Measurements from ENCODE around the gene PPP1R17.

Gene PPP1R17

GRCh38 chr7:31646942-31647341 is 40.1 kb upstream of the PPP1R17 start:
- POLR2A ChIA-PET: no interaction called here
- Histone ChIP-seq H3K4me3 (ENCODE audit: low read depth, low read length) (no peak overlapping the region), H3K27ac (ENCODE audit: extremely low read depth, low read depth, low read length) (no peak overlapping the region), H3K4me1 (ENCODE audit: control insufficient read depth, insufficient read depth, low read length) (no peaks in the 10 kb centered on the region), H3K9me3 (ENCODE audit: control insufficient read depth, insufficient read depth, low read depth, low read length) (no peaks in the 10 kb centered on the region), H3K36me3 (ENCODE audit: control insufficient read depth in 2 of 2, insufficient read depth in 1 of 2, low read length in 2 of 2) (no peaks in the 10 kb centered on the region)
- CTCF ChIA-PET: interaction anchor here (0.9 kb wide), 1 partner anchor 18 kb away, joined by 4 read pairs; no protein-coding TSS in a partner anchor
- TF ChIP-seq ZNF416 (tag by site-specific recombination; IDR thresholded peaks at IDR 0.05) (no peak), ZNF26 (tag by site-specific recombination; IDR thresholded peaks at IDR 0.05) (no peak), GLIS1 (tag by site-specific recombination; IDR thresholded peaks at IDR 0.05) (no peak), ZNF747 (tag by site-specific recombination; IDR thresholded peaks at IDR 0.05) (no peak)

GRCh38 chr7:31647511-31647910 is 39.5 kb upstream of the PPP1R17 start:
- Histone ChIP-seq H3K27ac (ENCODE audit: extremely low read depth, low read depth, low read length) (no peak overlapping the region), H3K9me3 (ENCODE audit: control insufficient read depth, insufficient read depth, low read depth, low read length) (no peaks in the 10 kb centered on the region), H3K4me1 (ENCODE audit: control insufficient read depth, insufficient read depth, low read length) (no peaks in the 10 kb centered on the region), H3K36me3 (ENCODE audit: control insufficient read depth in 2 of 2, insufficient read depth in 1 of 2, low read length in 2 of 2) (no peaks in the 10 kb centered on the region), H3K4me3 (ENCODE audit: low read depth, low read length) (no peak overlapping the region)
- no peak for TF ChIP-seq ZNF391 (tag by site-specific recombination; IDR thresholded peaks at IDR 0.05; ENCODE audit: borderline replicate concordance, low read depth)
- no peak for TF ChIP-seq ZNF549 (tag by site-specific recombination; IDR thresholded peaks at IDR 0.05)
- TF ChIP-seq ZNF449 (tag by site-specific recombination; IDR thresholded peaks at IDR 0.05): no peak
- POLR2A ChIA-PET: no interaction called here
- CTCF ChIA-PET: interaction anchor here (0.9 kb wide), 1 partner anchor 18 kb away, joined by 4 read pairs; no protein-coding TSS in a partner anchor

- CTCF ChIA-PET: interaction anchor here (0.6 to 1.1 kb wide), 3 partner anchors 81 to 89 kb away, joined by 3 to 11 read pairs (median 4); no protein-coding TSS in a partner anchor
- H3K4me1 ChIP-seq (ENCODE audit: control insufficient read depth, insufficient read depth, low read length): no peaks in the 10 kb centered on the region
- TF ChIP-seq MZF1 (tag by site-specific recombination; IDR thresholded peaks at IDR 0.05; ENCODE audit: borderline replicate concordance): no peak
- TF ChIP-seq ZNF544 (tag by site-specific recombination; IDR thresholded peaks at IDR 0.05): no peak
- no peak for TF ChIP-seq REPIN1 (tag by site-specific recombination; IDR thresholded peaks at IDR 0.05; ENCODE audit: low read depth)
- no peak for TF ChIP-seq ZNF10 (tag by site-specific recombination; IDR thresholded peaks at IDR 0.05)
- TF ChIP-seq BCL11A (tag by site-specific recombination; IDR thresholded peaks at IDR 0.05; ENCODE audit: low read depth): no peak
- TF ChIP-seq ZBTB8A (tag by site-specific recombination; IDR thresholded peaks at IDR 0.05): no peak
- H3K9me3 ChIP-seq (ENCODE audit: control insufficient read depth, insufficient read depth, low read depth, low read length): no peaks in the 10 kb centered on the region
- H3K27ac ChIP-seq (ENCODE audit: extremely low read depth, low read depth, low read length): no peak overlapping the region
- H3K4me3 ChIP-seq (ENCODE audit: low read depth, low read length): no peak overlapping the region
- POLR2A ChIA-PET: no interaction called here
- no peaks in the 10 kb centered on the region for H3K36me3 ChIP-seq (ENCODE audit: control insufficient read depth in 2 of 2, insufficient read depth in 1 of 2, low read length in 2 of 2)
Measured at GRCh38 chr7:31648288-31648687, 38.7 kb upstream of the PPP1R17 start.

- H3K4me1 ChIP-seq (ENCODE audit: control insufficient read depth, insufficient read depth, low read length): no peaks in the 10 kb centered on the region
- CTCF ChIA-PET: interaction anchor here (0.6 to 1.3 kb wide), 7 partner anchors 81 to 611 kb away, joined by 3 to 11 read pairs (median 3); no protein-coding TSS in a partner anchor
- POLR2A ChIA-PET: no interaction called here
- no peak for TF ChIP-seq ZNF704 (tag by site-specific recombination; IDR thresholded peaks at IDR 0.05)
- TF ChIP-seq ZNF510 (tag by site-specific recombination; IDR thresholded peaks at IDR 0.05; ENCODE audit: insufficient replicate concordance): no peak
- TF ChIP-seq MZF1 (tag by site-specific recombination; IDR thresholded peaks at IDR 0.05; ENCODE audit: borderline replicate concordance): no peak
- no peak for TF ChIP-seq ZNF121 (tag by site-specific recombination; IDR thresholded peaks at IDR 0.05)
- TF ChIP-seq MYNN (tag by site-specific recombination; IDR thresholded peaks at IDR 0.05; ENCODE audit: borderline replicate concordance): no peak
- no peak for TF ChIP-seq REPIN1 (tag by site-specific recombination; IDR thresholded peaks at IDR 0.05; ENCODE audit: low read depth)
- TF ChIP-seq ZBTB21 (tag by site-specific recombination; IDR thresholded peaks at IDR 0.05): no peak
- TF ChIP-seq ZFHX2 (tag by site-specific recombination; conservative IDR thresholded peaks at IDR 0.05): no peak
- TF ChIP-seq ZNF747 (tag by site-specific recombination; IDR thresholded peaks at IDR 0.05): no peak
- no peak for TF ChIP-seq ZSCAN23 (tag by site-specific recombination; IDR thresholded peaks at IDR 0.05)
- TF ChIP-seq KLF16 (tag by site-specific recombination; IDR thresholded peaks at IDR 0.05): no peak
- no peak for TF ChIP-seq ZNF157 (tag by site-specific recombination; IDR thresholded peaks at IDR 0.05)
- TF ChIP-seq ZNF677 (tag by site-specific recombination; IDR thresholded peaks at IDR 0.05): no peak
Measured at GRCh38 chr7:31648880-31649279, 38.1 kb upstream of the PPP1R17 start.

More at GRCh38 chr7:31648880-31649279, 38.1 kb upstream of the PPP1R17 start:
- Histone ChIP-seq H3K27ac (ENCODE audit: extremely low read depth, low read depth, low read length) (no peak overlapping the region), H3K9me3 (ENCODE audit: control insufficient read depth, insufficient read depth, low read depth, low read length) (no peaks in the 10 kb centered on the region), H3K4me3 (ENCODE audit: low read depth, low read length) (no peak overlapping the region), H3K36me3 (ENCODE audit: control insufficient read depth in 2 of 2, insufficient read depth in 1 of 2, low read length in 2 of 2) (no peaks in the 10 kb centered on the region)

Data from HEK293 (cell line).